ENCODE results near the gene PRPF19. TPM values are rescaled to one million over a fixed set of nuclear protein-coding genes. Genes with fewer than 3 reads are reported as not detected.

The PRPF19 gene
- total RNA-seq, 1 donor from 2014 or later = 61.9 TPM

DNA sequence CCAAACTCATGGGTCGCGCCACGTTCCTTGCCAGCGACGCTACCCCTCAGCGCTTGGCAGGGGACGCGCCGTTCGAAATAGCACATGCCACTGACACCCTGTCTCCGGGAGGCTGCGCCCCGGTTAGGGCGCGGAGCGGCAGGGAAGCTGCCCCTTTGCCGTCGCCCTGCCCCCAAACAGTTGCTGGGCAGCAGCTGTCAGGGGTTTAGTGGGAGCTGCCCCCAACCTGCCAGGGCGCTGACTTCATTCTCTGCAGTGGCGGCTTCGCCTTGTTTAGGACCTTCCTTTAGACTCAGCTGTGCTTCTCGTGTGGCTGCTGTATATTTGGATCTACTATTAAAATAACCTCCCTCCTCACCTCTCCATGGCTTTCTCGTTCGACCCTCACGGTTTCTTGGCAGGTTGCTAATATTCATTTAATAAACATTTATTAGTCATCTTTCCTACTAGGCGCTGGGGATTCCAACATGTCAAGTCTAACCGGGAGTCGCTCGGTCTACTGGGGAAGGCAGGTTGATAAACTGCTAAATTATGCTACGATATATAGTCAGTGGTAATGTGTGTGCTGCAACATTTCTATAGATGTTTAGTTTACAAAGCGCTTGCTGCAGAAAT lies 8.4 kb upstream of the PRPF19 start:
- H3K4me1 Mint-ChIP-seq (ENCODE audit: low read depth, unreplicated experiment) = peaks cover 16% of the 10 kb centered on the region
- Histone ChIP-seq H3K27me3 (ENCODE audit: insufficient read depth, low read length) (peaks cover 6% of the 10 kb centered on the region), H3K4me2 (ENCODE audit: low read length) (peak overlapping the region; percentile 86), H3K4me1 (ENCODE audit: insufficient read depth, low read length) (peaks cover 36% of the 10 kb centered on the region), H2AFZ (ENCODE audit: low read depth, low read length) (peak overlapping the region; percentile 82), H3K4me3 (ENCODE audit: insufficient read depth, low read depth, low read length) (peak overlapping the region; percentile 66), H3K9me3 (ENCODE audit: insufficient read depth, low read depth, low read length) (no peaks in the 10 kb centered on the region), H3K36me3 (ENCODE audit: insufficient read depth, low read length) (no peaks in the 10 kb centered on the region), H4K20me1 (ENCODE audit: insufficient read depth, low read length) (peaks cover 22% of the 10 kb centered on the region), H3K9ac (ENCODE audit: low read length) (peak overlapping the region; percentile 81), H3K79me2 (ENCODE audit: insufficient read depth, low read length) (peaks cover 53% of the 10 kb centered on the region), H3K27ac (ENCODE audit: low read depth, low read length) (peak overlapping the region; percentile 84)
- H3K36me3 Mint-ChIP-seq (ENCODE audit: low read depth, unreplicated experiment) = peaks cover 5% of the 10 kb centered on the region
- peaks cover 4% of the 10 kb centered on the region for H3K9me3 Mint-ChIP-seq (ENCODE audit: unreplicated experiment)
- TF ChIP-seq, protein P1, sequence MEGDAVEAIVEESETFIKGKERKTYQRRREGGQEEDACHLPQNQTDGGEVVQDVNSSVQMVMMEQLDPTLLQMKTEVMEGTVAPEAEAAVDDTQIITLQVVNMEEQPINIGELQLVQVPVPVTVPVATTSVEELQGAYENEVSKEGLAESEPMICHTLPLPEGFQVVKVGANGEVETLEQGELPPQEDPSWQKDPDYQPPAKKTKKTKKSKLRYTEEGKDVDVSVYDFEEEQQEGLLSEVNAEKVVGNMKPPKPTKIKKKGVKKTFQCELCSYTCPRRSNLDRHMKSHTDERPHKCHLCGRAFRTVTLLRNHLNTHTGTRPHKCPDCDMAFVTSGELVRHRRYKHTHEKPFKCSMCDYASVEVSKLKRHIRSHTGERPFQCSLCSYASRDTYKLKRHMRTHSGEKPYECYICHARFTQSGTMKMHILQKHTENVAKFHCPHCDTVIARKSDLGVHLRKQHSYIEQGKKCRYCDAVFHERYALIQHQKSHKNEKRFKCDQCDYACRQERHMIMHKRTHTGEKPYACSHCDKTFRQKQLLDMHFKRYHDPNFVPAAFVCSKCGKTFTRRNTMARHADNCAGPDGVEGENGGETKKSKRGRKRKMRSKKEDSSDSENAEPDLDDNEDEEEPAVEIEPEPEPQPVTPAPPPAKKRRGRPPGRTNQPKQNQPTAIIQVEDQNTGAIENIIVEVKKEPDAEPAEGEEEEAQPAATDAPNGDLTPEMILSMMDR (IDR thresholded peaks at IDR 0.05; ENCODE audit: insufficient read depth, low read depth, low read length) = no peak
- no peak for TF ChIP-seq EZH2 (IDR thresholded peaks at IDR 0.05; ENCODE audit: insufficient read depth, low read length)
- DNase-seq (ENCODE audit: low read depth) (peak; percentile 22), FAIRE-seq (no peak)
- peaks cover 14% of the 10 kb centered on the region for H3K27me3 Mint-ChIP-seq (ENCODE audit: low read depth, unreplicated experiment)
- peak overlapping the region; percentile 88 for H3K27ac Mint-ChIP-seq (ENCODE audit: unreplicated experiment)
- peak overlapping the region; percentile 95 for H3K4me3 Mint-ChIP-seq (ENCODE audit: unreplicated experiment)

DNA sequence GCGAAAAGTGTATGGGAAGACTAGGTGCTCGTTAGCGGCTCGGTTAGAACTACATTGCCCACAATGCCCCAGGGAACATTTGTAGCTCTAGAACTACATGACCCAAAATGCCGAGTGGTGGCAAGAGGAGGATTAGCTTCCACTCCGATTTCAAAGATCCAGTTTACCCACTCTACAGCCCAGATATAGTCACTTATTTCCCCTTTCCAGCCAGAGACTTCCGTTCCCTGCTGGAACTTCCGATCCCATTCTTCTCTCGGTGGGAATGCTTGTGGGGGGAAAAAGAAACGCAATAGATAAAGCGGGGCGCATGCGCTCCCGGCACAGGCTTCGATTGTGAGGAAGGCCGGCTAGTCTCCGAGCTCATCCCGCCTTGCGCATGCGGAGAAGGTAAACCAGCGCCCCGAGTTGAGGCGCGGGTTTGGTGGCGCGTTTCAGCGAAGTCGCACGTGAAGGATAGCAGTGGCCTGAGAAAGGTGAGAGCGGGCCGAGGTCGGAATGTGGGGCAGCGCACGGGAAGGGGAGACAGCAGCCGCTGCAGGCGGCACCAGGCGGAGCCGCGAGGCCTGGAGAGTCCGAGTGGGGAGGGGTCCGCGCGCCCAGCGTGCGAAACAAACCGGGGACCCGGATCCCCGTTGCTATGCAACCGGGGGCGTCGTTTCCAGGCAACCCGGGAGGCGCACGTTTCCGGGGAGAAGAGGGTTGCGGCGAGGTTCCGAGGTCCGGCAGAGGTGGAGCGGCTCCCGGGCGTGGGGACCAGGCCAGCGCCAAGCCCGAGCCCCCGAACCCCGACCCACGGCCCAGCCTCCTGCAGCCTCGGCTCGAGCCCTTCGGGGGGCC lies 7.6 kb upstream of the PRPF19 start, which contains the start of gene TMEM109:
Gene TMEM109 (plus strand): TSS at position 366 of the 840 bp plus-strand sequence. CDS start 5,536 bp downstream, outside the sequence.
- peaks cover 9% of the 10 kb centered on the region for H3K4me1 Mint-ChIP-seq (ENCODE audit: low read depth, unreplicated experiment)
- Histone ChIP-seq H3K79me2 (ENCODE audit: insufficient read depth, low read length) (peaks cover 45% of the 10 kb centered on the region), H3K4me2 (ENCODE audit: low read length) (peak within 1 kb of the TSS; percentile 86), H4K20me1 (ENCODE audit: insufficient read depth, low read length) (peaks cover 16% of the 10 kb centered on the region), H3K27ac (ENCODE audit: low read depth, low read length) (peak within 1 kb of the TSS; percentile 84), H2AFZ (ENCODE audit: low read depth, low read length) (peak within 1 kb of the TSS; percentile 82), H3K36me3 (ENCODE audit: insufficient read depth, low read length) (no peaks in the 10 kb centered on the region), H3K9me3 (ENCODE audit: insufficient read depth, low read depth, low read length) (no peaks in the 10 kb centered on the region), H3K4me1 (ENCODE audit: insufficient read depth, low read length) (peaks cover 29% of the 10 kb centered on the region), H3K4me3 (ENCODE audit: insufficient read depth, low read depth, low read length) (peak within 1 kb of the TSS; percentile 66), H3K27me3 (ENCODE audit: insufficient read depth, low read length) (peaks cover 6% of the 10 kb centered on the region), H3K9ac (ENCODE audit: low read length) (peak within 1 kb of the TSS; percentile 81)
- DNase-seq (ENCODE audit: low read depth) (peak; percentile 78), FAIRE-seq (no peak)
- TF ChIP-seq, protein P1 (IDR thresholded peaks at IDR 0.05; ENCODE audit: insufficient read depth, low read depth, low read length) = no peak
- no peak for TF ChIP-seq EZH2 (IDR thresholded peaks at IDR 0.05; ENCODE audit: insufficient read depth, low read length)
- H3K9me3 Mint-ChIP-seq (ENCODE audit: unreplicated experiment) = peaks cover 4% of the 10 kb centered on the region
- H3K27ac Mint-ChIP-seq (ENCODE audit: unreplicated experiment) = peak within 1 kb of the TSS; percentile 88
- peak within 1 kb of the TSS; percentile 100 for H3K4me3 Mint-ChIP-seq (ENCODE audit: unreplicated experiment)
- H3K27me3 Mint-ChIP-seq (ENCODE audit: low read depth, unreplicated experiment) = peaks cover 22% of the 10 kb centered on the region
- no peaks in the 10 kb centered on the region for H3K36me3 Mint-ChIP-seq (ENCODE audit: low read depth, unreplicated experiment)

Data from astrocyte (in vitro differentiated cells and primary cell).